22Rv1 (cell line): ENCODE measurements around the gene PARD3B.

ENCODE experiments used
- CTCF ChIP-seq: fragments of 450-650 bp; IDR thresholded peaks from 2 replicates; pipeline ENCODE4 v1.5.1; 2017; ENCODE audit warnings: mild to moderate bottlenecking
- ZFX ChIP-seq: fragments of 450-650 bp; IDR thresholded peaks from 2 replicates; pipeline ENCODE4 v1.6.1; 2017; ENCODE audit warnings: antibody characterized with exemption, borderline replicate concordance

GRCh38 chr2:204870053-204870452, 324.8 kb downstream of the PARD3B start:
- TF ChIP-seq CTCF (no peak), ZFX (no peak)
